H1 (cell line): ENCODE measurements around the gene MREG.

Experiments
- EGR1 ChIP-seq: IDR thresholded peaks from 2 replicates; pipeline ENCODE4 v1.6.1; 2011; ENCODE audit warnings: low read depth, low read length, borderline replicate concordance
- EZH2 ChIP-seq: fragments of 200-600 bp; sonication (generic); IDR thresholded peaks from 2 replicates; pipeline ENCODE4 v1.7.1; 2012; ENCODE audit warnings: low read depth, mild to moderate bottlenecking, moderate library complexity, low read length, inconsistent platforms; ENCODE audit not compliant: severe bottlenecking
- FOSL1 ChIP-seq: IDR thresholded peaks from 2 replicates; pipeline ENCODE4 v1.6.1; 2011; ENCODE audit warnings: mild to moderate bottlenecking, low read depth, low read length, moderate library complexity; ENCODE audit not compliant: insufficient read depth
- HDAC6 ChIP-seq: IDR thresholded peaks from one replicate; pipeline ENCODE4 v1.7.1; 2012; ENCODE audit warnings: low read depth, mild to moderate bottlenecking, inconsistent platforms, low read length, moderate library complexity
- POLR2A ChIP-seq, 2 experiments: IDR thresholded peaks; 1 replicate in 1 of 2; 2 replicates in 1 of 2; pipeline ENCODE4 v1.6.1; 2011; ENCODE audit warnings: low read depth in 2 of 2, low read length in 2 of 2, mild to moderate bottlenecking in 2 of 2; ENCODE audit errors: control extremely low read depth in 1 of 2
- RAD21 ChIP-seq, 2 experiments: IDR thresholded peaks in 1 of 2; conservative IDR thresholded peaks in 1 of 2; 2 replicates each; pipeline ENCODE4 v1.6.1; 2011; ENCODE audit warnings: low read depth in 2 of 2, low read length in 2 of 2, improper control_type of control experiment in 1 of 2, inconsistent platforms in 1 of 2, mild to moderate bottlenecking in 1 of 2, moderate library complexity in 1 of 2
- RBBP5 ChIP-seq: IDR thresholded peaks from 2 replicates; pipeline ENCODE4 v1.7.1; 2012; ENCODE audit warnings: low read depth, mild to moderate bottlenecking, inconsistent platforms, low read length, moderate library complexity, borderline replicate concordance
- SIX5 ChIP-seq: IDR thresholded peaks from 2 replicates; pipeline ENCODE4 v1.6.1; 2011; ENCODE audit warnings: mild to moderate bottlenecking, low read depth, low read length
- SP2 ChIP-seq: IDR thresholded peaks from 2 replicates; pipeline ENCODE4 v1.6.1; 2012; ENCODE audit warnings: mild to moderate bottlenecking, low read length, inconsistent platforms
- TCF12 ChIP-seq: IDR thresholded peaks from 2 replicates; pipeline ENCODE4 v1.6.1; 2011; ENCODE audit warnings: low read depth, mild to moderate bottlenecking, low read length

DNA sequence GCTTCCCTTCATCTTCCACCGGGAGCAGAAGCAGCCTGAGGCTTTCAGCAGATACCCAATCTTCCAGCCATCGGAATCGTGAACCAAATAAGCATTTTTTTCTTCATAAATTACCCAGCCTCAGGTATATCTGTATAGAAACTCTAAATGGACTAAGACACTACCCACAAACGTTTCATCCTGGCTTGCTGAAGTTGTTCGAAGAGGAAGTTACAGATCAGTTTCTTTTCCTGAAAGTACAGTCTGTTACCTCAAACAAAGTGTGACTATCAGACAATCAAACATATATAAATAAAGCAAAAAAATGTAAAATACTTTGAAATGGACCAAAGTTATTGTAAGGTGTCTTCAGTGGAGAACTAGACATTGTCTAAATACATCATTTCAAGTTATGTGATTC, 97.9 kb downstream of the MREG start:
- TF ChIP-seq RBBP5 (no peak), EZH2 (no peak), SIX5 (no peak), POLR2A (IDR thresholded peaks at IDR 0.05; ENCODE audit: control extremely low read depth in 1 of 2, low read depth in 2 of 2, low read length in 2 of 2) (no peak), TCF12 (no peak), EGR1 (no peak), FOSL1 (no peak), RAD21 (IDR thresholded peaks at IDR 0.05 in 1 of 2, conservative IDR thresholded peaks at IDR 0.05 in 1 of 2; ENCODE audit: low read depth in 2 of 2, low read length in 2 of 2) (no peak), SP2 (no peak), HDAC6 (no peak)
